IPS-18c (cell line): ENCODE results near the gene TRIM50.
A peak's percentile ranks its signal among the peaks of the same experiment; 100 is the strongest.
"Not testable (repeated sequence)": the region's sequence is repeated elsewhere in the genome, so short reads cannot be mapped to it uniquely, and the experiment has no call there.

Experiments used
- H3K4me3 ChIP-seq: 2 replicates; pipeline ENCODE4 v1.7.0; 2013; ENCODE audit warnings: low read depth, mild to moderate bottlenecking, low read length, moderate library complexity; ENCODE audit not compliant: insufficient read depth
- H3K9me3 ChIP-seq: one replicate; pipeline ENCODE4 v1.6.1; 2013; ENCODE audit warnings: mild to moderate bottlenecking, low read length, moderate library complexity; ENCODE audit not compliant: control insufficient read depth, insufficient read depth

The TRIM50 gene

GRCh38 chr7:73325424-73325823 lies 2.5 kb downstream of the TRIM50 start:
- H3K4me3 ChIP-seq, H3K9me3 ChIP-seq: not testable (repeated sequence)

GRCh38 chr7:73324081-73324845 lies 3.6 kb downstream of the TRIM50 start:
- H3K9me3 ChIP-seq, H3K4me3 ChIP-seq: not testable (repeated sequence)

- H3K9me3 ChIP-seq, H3K4me3 ChIP-seq: not testable (repeated sequence)
Measured at GRCh38 chr7:73323434-73324080, 4.3 kb downstream of the TRIM50 start.

- H3K4me3 ChIP-seq, H3K9me3 ChIP-seq: not testable (repeated sequence)
Measured at GRCh38 chr7:73320009-73320408, 7.9 kb downstream of the TRIM50 start.

- H3K4me3 ChIP-seq, H3K9me3 ChIP-seq: not testable (repeated sequence)
Measured at GRCh38 chr7:73319541-73319940, 8.3 kb downstream of the TRIM50 start.

GRCh38 chr7:73318656-73319204 lies 9.2 kb downstream of the TRIM50 start:
- not testable (repeated sequence) for H3K4me3 ChIP-seq, H3K9me3 ChIP-seq

- H3K4me3 ChIP-seq, result no peak overlapping the region
- peaks cover 2% of the 10 kb centered on the region for H3K9me3 ChIP-seq
Measured at GRCh38 chr7:73316521-73316920, 11.4 kb downstream of the TRIM50 start.

- Histone ChIP-seq H3K9me3 (no peaks in the 10 kb centered on the region), H3K4me3 (no peak overlapping the region)
Measured at GRCh38 chr7:73314271-73314670, 13.6 kb downstream of the TRIM50 start.

GRCh38 chr7:73313521-73313906 lies 14.4 kb downstream of the TRIM50 start:
- Histone ChIP-seq H3K4me3 (no peak overlapping the region), H3K9me3 (no peaks in the 10 kb centered on the region)

- Histone ChIP-seq H3K4me3 (no peak overlapping the region), H3K9me3 (no peaks in the 10 kb centered on the region)
Measured at GRCh38 chr7:73312831-73313520, 14.9 kb downstream of the TRIM50 start.

- H3K9me3 ChIP-seq, H3K4me3 ChIP-seq: not testable (repeated sequence)
Measured at GRCh38 chr7:73311421-73311820, 16.5 kb downstream of the TRIM50 start.

- peak within 1 kb of the TSS; percentile 59 for H3K4me3 ChIP-seq
- H3K9me3 ChIP-seq, result peaks cover 2% of the 10 kb centered on the region
Measured at GRCh38 chr7:73308665-73309214, 19.1 kb downstream of the TRIM50 start, which contains the start of gene NSUN5. TSS of gene NSUN5 (minus strand) at chr7:73308826. CDS start at chr7:73308790, 36 bp downstream.

GRCh38 chr7:73308074-73308664 lies 19.7 kb downstream of the TRIM50 start:
- peaks cover 4% of the 10 kb centered on the region for H3K9me3 ChIP-seq

GRCh38 chr7:73307436-73307835 lies 20.4 kb downstream of the TRIM50 start:
- Histone ChIP-seq H3K4me3 (peak overlapping the region; percentile 59; the same call in 1 of the 2 replicates), H3K9me3 (peaks cover 4% of the 10 kb centered on the region)

More at GRCh38 chr7:73308074-73308664, 19.7 kb downstream of the TRIM50 start:
- H3K4me3 ChIP-seq, result peak overlapping the region; percentile 59

GRCh38 chr7:73304612-73305387 lies 23.1 kb downstream of the TRIM50 start:
- not testable (repeated sequence) for H3K4me3 ChIP-seq, H3K9me3 ChIP-seq

GRCh38 chr7:73304071-73304470 lies 23.8 kb downstream of the TRIM50 start:
- H3K4me3 ChIP-seq, result no peak overlapping the region

More at GRCh38 chr7:73304071-73304470, 23.8 kb downstream of the TRIM50 start:
- peaks cover 4% of the 10 kb centered on the region for H3K9me3 ChIP-seq
